NCI-H2227 treated with DMSO at 0.1 percent for 48 hours (cell line): ENCODE results near the gene RASD2.

Experiments used
- DNase-seq: peaks from one replicate; lab custom pipeline; 2025; lab: John Stamatoyannopoulos, UW

Gene RASD2

GRCh38 chr22:35542157-35542938 is 1.7 kb downstream of the RASD2 start:
- DNase-seq, result no peak

GRCh38 chr22:35542939-35543516 is 2.4 kb downstream of the RASD2 start:
- no peak for DNase-seq

GRCh38 chr22:35543702-35544101 is 3.1 kb downstream of the RASD2 start:
- no peak for DNase-seq

GRCh38 chr22:35544189-35544588 is 3.6 kb downstream of the RASD2 start:
- no peak for DNase-seq

- no peak for DNase-seq
Measured at GRCh38 chr22:35544827-35545226, 4.2 kb downstream of the RASD2 start.

GRCh38 chr22:35546886-35547285 is 6.3 kb downstream of the RASD2 start:
- no peak for DNase-seq

GRCh38 chr22:35547987-35548721 is 7.5 kb downstream of the RASD2 start:
- DNase-seq, result no peak

- no peak for DNase-seq
Measured at GRCh38 chr22:35548722-35549112, 8.1 kb downstream of the RASD2 start.

GRCh38 chr22:35549328-35549727 is 8.7 kb downstream of the RASD2 start:
- no peak for DNase-seq

GRCh38 chr22:35551549-35552177 is 11.0 kb downstream of the RASD2 start:
- DNase-seq, result no peak

GRCh38 chr22:35552196-35552842 is 11.7 kb downstream of the RASD2 start:
- DNase-seq, result no peak

- DNase-seq, result no peak
Measured at GRCh38 chr22:35552846-35553245, 12.2 kb downstream of the RASD2 start.

- no peak for DNase-seq
Measured at GRCh38 chr22:35553341-35553740, 12.7 kb downstream of the RASD2 start.

- no peak for DNase-seq
Measured at GRCh38 chr22:35554297-35554845, 13.7 kb downstream of the RASD2 start.

- no peak for DNase-seq
Measured at GRCh38 chr22:35555483-35555890, 14.9 kb downstream of the RASD2 start.

GRCh38 chr22:35555946-35556547 is 15.4 kb downstream of the RASD2 start:
- no peak for DNase-seq

- no peak for DNase-seq
Measured at GRCh38 chr22:35556666-35557065, 16.0 kb downstream of the RASD2 start.

GRCh38 chr22:35558031-35558430 is 17.4 kb downstream of the RASD2 start:
- no peak for DNase-seq

- DNase-seq, result no peak
Measured at GRCh38 chr22:35558719-35559118, 18.1 kb downstream of the RASD2 start.

GRCh38 chr22:35559354-35560005 is 18.8 kb downstream of the RASD2 start:
- no peak for DNase-seq

- DNase-seq, result no peak
Measured at GRCh38 chr22:35560366-35560765, 19.7 kb downstream of the RASD2 start.
